NCI-H345 treated with DMSO at 0.1 percent for 48 hours (cell line): ENCODE measurements around the gene COL23A1.

ENCODE experiments used
- DNase-seq: peaks from one replicate; lab custom pipeline; 2025; ENCODE audit not compliant: unreplicated experiment; lab: John Stamatoyannopoulos, UW

Gene COL23A1

DNA sequence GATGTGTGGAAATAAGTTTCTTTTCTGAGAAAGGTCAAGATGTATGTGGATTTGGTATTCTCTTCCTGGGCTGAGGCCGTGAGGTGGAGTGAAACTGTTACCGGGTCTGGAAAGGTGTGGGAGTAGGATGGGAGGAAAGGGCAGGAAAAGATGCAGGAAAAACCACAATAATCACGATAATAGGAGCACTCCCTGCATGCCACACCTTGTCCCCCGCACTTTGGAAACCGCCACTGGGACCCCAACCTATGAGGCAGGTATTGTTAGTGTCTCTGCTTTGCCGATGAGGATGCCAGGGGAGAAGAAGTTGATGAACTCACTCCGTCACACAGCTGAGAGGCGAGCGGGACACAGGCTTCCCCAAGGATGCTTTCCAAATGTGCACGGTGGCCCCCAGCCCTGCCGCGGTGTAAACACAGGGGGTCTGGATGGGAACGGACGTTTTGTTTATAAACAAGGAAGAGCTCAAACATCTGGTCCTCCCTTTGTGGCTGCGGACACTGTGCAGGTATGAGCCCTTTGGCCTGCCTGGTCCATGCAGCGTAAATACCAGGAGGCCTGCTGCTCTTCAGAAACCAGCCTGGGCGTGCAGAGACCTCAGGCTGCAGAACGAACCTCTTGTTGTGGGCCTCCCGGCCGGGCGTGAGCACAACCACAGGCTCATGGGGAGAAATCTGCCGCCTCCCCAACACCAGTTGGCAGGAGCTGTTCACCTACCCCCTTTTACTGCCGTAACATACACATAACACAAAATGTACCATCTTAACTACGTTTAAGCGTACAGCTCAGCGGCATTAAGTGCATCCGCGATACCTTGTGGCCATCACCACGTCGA, 126.7 kb downstream of the COL23A1 start:
- DNase-seq, result no peak

GRCh38 chr5:178462816-178463215, 127.4 kb downstream of the COL23A1 start:
- DNase-seq, result no peak

GRCh38 chr5:178462076-178462475, 128.1 kb downstream of the COL23A1 start:
- DNase-seq, result no peak

DNA sequence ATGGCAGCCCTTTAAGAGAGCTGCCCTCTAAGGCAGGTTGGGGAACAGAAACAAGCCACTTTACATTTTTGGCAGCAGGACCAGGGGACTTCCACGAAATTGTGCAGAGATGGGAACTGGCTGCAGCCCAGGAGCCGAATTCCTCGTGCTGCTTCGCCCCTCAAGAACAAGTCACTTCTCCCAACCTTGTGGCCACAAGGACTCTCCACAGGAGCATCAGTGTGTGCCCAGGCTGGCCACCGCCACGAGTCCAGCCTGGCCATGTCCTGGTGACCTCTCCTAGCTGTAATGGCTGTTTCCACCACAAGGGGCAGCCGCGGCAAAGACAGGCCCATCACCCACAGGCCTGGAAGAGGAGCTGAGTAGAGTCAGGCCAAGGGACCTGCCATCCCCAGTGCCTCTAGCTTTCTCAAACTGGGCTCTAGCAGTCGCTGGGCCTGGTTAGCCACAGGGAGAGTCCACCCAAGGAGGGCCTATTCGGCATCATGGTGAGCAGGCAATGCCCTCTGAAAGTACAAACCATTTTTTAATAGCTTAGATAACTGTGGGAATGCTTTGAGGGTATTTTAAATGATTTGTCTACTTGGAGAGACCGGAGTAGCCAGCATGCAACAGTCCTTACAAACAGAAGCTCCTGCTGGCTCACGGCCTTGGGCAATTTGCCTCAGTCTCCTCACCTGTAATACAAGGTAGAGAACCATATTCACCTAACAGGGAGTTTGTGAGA, 129.0 kb downstream of the COL23A1 start:
- no peak for DNase-seq

GRCh38 chr5:178460598-178460997, 129.6 kb downstream of the COL23A1 start:
- DNase-seq, result no peak

- DNase-seq, result no peak
Measured at GRCh38 chr5:178460174-178460573, 130.0 kb downstream of the COL23A1 start.

DNA sequence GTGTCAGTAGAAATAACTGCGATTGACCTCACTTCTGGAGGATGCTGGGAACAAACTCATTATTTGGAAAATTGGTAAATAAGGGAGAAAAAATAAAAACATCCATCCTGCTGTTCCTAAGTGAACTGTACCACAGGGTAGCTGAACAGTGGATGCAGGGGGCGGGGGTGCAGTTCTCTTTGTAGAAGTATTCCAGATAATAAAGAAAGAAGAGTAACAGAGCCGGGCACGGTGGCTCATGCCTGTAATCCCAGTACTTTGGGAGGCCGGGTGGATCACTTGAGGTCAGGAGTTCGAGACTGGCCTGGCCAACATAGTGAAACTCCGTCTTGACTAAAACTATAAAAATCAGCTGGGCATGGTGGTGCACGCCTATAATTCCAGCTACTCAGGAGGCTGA, 132.1 kb downstream of the COL23A1 start:
- no peak for DNase-seq

DNA sequence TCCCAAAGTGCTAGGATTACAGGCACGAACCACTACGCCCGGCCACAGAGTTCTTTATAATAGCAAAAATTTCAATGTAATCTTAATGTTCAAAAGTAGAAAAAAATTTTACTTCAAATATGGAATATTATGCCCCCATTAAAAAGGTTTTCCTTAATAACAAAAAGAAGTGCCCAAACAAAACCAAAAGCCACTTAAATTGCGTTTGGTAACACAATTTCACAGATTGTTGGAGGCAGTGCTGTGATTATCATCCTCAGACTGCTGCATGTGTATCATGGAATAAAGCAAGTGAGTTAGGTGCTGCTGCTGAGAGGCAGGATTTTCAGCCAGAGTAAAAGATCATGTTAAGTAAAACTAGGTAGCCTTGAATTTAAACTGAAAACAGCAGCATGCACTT, 132.7 kb downstream of the COL23A1 start:
- DNase-seq, result no peak

DNA sequence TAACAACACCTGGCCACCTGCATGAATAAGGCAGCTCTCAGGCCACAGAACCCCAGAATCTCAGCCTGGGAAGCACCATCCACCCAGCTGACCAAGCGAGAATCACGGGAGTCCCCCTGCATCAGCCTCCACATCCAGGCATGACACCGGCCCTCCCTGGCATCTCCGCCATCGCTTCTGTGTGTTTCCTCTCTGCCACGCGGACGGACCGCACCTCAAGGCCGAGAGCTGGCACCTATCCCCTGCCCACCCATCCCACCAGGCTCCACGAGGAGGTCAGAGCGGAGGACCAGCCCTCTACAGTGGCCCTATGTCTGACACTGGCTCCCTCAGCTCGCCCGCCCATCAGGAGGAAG, 134.7 kb downstream of the COL23A1 start:
- DNase-seq, result no peak

GRCh38 chr5:178454821-178455479, 135.2 kb downstream of the COL23A1 start:
- DNase-seq, result no peak

DNA sequence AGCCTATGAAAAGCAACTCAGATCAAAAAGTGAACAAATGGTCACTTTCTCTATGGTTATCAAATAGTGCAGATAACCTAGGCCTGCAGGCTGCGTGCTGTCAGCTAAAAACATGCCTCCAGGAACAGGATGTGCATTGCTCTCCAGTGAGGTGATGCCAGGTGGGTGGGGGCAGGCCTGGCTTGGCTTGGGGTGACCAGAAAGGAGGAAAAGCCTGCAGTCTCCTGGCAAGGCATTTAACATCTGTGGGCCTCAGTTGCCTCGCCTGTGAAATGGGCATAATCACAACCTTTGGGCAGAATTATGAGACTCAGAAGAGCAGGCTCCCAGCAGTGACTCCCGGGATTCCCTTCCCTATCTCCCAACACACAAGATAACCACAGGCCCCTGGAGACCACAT, 135.9 kb downstream of the COL23A1 start:
- no peak for DNase-seq

GRCh38 chr5:178453224-178453623, 137.0 kb downstream of the COL23A1 start:
- DNase-seq, result no peak

DNA sequence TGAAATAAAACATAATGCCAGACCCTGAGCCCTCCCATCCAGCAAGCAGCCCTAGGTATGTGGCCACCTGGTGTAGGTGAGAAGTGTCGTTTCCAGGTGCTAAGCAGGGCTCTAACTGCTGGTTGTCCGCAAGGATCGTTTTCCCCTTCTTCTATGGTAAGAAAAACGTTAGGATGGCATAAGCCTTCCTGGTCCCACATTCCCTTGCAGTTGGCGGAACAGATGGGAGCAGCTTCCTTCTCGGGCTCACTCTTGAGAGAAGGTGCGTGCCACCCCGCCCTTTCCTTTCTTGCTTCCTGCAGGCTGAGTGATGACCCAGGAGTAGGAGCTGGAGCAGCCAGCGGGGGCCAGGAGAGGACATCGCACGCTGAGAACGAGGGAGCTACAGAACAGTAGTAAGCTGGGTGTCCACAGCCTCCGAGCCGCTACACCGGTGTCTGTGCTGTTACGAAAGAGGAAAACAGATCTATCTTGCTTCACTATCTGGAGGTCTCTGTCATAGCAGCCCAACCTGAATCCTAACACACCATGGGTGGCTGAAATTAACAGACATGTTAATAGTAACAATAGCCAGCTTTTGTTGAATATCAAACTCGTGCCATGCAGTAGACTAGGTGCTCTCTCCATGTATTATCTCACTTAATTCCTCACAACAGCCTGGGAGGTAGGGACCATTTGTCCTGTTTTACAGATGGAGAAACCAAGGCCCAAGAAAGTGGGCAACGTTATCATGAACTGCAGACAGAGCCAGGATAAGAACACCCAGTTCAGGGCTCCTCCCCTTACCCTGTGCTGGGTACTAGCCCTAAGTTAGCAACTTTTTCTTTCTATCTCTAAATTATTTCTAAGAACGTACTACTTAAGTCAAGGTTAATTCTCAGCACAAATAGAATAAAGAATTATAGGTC, 139.8 kb downstream of the COL23A1 start:
- no peak for DNase-seq

DNA sequence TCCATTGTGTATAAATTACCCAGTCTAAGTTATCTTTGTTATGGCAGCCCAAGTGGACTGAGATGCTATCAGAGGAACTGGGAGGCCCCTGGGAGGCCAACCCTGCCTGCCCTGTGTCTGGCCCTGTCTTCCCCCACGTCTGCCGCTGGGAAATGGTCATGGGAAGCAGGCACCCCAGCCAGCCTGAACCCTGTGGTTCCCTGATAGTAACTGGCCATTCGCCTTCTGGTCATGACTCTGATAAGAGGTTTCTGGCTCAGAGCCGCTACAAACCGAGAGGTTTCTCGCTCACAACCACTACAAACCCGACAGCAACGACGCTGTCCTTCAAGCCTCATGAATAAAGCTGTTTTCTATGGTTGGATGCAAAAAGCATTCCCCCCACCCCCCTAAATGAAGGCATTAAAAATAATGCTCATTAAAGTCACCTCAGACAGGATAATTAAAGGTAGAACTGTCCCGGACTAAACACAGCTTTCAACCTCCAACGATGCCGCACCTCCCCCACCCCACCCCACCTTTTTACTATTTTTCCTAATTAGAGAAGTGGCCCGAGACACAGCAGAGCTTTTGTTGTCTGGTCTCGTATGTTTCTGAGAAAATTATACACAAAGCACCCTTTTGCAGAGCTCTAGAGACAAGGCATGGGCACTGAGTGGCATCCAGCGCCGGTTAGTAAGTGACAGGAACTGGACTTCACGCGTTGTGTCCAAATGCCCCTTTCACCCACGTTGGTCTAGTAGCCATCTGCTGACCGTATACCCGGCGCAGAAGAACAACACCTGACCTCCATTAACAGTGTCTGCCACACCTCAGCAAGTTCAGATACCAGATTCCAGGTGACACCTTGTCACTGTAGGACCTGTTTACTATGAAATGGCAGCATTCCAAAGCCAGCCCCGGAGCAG, 140.8 kb downstream of the COL23A1 start:
- no peak for DNase-seq

DNA sequence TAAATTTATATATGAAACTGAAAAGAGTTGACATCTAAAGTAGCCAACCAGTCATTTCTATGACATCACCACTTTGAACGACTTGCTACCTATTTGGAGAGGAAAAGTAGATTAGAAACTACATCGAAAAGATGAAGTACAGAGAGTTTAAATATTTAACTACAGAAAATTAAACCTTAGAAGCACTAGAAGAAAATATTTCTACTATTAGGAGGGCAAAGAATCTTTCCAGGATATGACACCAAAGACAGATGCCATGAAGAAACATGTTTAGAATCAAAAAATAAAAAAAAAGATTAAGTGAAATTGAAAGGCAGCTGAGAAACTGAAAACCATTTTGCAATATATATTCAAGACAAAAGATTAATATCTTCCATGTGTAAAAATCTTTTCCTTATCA, 144.7 kb downstream of the COL23A1 start:
- DNase-seq, result no peak

- DNase-seq, result no peak
Measured at GRCh38 chr5:178442405-178443257, 147.6 kb downstream of the COL23A1 start.

DNA sequence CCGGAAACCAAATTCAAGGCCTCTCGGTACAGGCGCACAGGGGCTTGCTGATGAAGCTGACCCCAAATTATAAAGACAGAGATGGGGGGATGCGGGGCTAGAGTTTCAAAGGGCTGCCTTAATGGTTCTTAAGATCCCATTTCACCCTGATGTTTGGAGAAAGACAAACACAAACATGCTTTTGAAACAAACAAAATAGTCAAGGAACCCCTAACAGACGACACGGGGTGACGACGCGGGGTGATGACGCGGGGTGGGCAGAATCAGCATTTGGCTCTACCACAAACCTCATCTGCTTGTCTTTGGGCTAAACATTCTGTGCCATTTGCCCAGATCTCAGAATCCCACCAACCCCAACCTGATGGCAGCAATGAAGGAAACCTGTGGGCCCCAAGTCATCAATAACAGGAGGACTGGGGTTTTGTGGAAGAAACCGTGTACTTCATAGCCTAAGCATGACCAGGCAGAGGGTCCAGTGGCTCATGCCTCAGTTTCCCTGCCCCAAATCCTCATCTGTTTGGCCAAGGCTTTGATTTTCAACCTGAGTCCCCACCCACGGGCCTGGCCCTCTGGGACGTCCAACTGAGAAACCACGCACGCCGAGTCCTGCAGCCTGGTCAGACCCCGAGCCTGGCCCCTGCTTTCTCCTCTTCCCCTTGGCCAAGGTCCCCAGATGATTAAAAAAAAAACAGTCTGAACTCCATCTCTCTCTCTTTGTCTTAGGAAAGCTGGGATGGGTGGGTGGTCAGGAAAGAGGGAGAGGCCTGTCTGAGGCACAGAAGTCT, 148.5 kb downstream of the COL23A1 start:
- DNase-seq, result no peak

GRCh38 chr5:178440181-178440580, 150.0 kb downstream of the COL23A1 start:
- no peak for DNase-seq
